ENCODE measurements around the gene GIMAP1.

- no peak for TF ChIP-seq EZH2 (IDR thresholded peaks at IDR 0.05; ENCODE audit: borderline replicate concordance)
- TF ChIP-seq, protein P1, sequence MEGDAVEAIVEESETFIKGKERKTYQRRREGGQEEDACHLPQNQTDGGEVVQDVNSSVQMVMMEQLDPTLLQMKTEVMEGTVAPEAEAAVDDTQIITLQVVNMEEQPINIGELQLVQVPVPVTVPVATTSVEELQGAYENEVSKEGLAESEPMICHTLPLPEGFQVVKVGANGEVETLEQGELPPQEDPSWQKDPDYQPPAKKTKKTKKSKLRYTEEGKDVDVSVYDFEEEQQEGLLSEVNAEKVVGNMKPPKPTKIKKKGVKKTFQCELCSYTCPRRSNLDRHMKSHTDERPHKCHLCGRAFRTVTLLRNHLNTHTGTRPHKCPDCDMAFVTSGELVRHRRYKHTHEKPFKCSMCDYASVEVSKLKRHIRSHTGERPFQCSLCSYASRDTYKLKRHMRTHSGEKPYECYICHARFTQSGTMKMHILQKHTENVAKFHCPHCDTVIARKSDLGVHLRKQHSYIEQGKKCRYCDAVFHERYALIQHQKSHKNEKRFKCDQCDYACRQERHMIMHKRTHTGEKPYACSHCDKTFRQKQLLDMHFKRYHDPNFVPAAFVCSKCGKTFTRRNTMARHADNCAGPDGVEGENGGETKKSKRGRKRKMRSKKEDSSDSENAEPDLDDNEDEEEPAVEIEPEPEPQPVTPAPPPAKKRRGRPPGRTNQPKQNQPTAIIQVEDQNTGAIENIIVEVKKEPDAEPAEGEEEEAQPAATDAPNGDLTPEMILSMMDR (IDR thresholded peaks at IDR 0.05; ENCODE audit: poor library complexity), result no peak
Observed at GRCh38 chr7:150668977-150669376, 47.4 kb upstream of the GIMAP1 start.
